ENCODE measurements around the gene RCL1.
A peak's percentile ranks its signal among the peaks of the same experiment; 100 is the strongest.
"Not testable (repeated sequence)": the region's sequence is repeated elsewhere in the genome, so short reads cannot be mapped to it uniquely, and the experiment has no call there.

Gene RCL1

DNA sequence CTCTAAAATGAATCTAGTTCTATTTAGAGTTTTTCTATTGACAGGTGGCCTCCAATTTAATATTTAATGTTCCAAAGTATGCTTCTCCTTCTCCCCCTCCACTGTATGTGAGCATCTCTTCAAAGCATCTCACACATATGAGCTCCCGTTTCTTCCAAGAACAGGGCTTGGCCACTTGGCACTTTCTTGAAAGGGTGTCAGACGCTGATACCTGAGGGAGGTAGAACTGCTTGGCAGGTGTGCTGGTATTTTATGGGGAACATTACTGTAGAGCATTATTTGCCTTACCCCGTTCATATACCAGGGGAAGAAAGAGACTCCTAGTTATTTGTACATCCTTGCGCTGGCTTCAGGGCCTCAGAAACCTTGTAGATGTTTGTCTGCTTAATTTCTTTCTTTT lies 1.9 kb downstream of the RCL1 start:
- H3K9me3 ChIP-seq: no peaks in the 10 kb centered on the region
- DNase-seq: no peak
- peak overlapping the region; percentile 91 to 98 for H3K4me3 ChIP-seq
- TF ChIP-seq, protein P1, sequence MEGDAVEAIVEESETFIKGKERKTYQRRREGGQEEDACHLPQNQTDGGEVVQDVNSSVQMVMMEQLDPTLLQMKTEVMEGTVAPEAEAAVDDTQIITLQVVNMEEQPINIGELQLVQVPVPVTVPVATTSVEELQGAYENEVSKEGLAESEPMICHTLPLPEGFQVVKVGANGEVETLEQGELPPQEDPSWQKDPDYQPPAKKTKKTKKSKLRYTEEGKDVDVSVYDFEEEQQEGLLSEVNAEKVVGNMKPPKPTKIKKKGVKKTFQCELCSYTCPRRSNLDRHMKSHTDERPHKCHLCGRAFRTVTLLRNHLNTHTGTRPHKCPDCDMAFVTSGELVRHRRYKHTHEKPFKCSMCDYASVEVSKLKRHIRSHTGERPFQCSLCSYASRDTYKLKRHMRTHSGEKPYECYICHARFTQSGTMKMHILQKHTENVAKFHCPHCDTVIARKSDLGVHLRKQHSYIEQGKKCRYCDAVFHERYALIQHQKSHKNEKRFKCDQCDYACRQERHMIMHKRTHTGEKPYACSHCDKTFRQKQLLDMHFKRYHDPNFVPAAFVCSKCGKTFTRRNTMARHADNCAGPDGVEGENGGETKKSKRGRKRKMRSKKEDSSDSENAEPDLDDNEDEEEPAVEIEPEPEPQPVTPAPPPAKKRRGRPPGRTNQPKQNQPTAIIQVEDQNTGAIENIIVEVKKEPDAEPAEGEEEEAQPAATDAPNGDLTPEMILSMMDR (IDR thresholded peaks at IDR 0.05): no peak
- H3K27ac ChIP-seq: peak overlapping the region; percentile 98 to 99
- peaks cover 0 to 56% (median 22%) of the 10 kb centered on the region in 4 donors for H3K4me1 ChIP-seq
- intact Hi-C loops (cut with DNase I; ENCODE audit: low total_unique reads): loop anchor here (5.0 kb wide), 1 partner anchor 193 kb away; the partner anchor contains the start of gene JAK2
- no peaks in the 10 kb centered on the region for H3K27me3 ChIP-seq
- H3K36me3 ChIP-seq: no peaks in the 10 kb centered on the region

DNA sequence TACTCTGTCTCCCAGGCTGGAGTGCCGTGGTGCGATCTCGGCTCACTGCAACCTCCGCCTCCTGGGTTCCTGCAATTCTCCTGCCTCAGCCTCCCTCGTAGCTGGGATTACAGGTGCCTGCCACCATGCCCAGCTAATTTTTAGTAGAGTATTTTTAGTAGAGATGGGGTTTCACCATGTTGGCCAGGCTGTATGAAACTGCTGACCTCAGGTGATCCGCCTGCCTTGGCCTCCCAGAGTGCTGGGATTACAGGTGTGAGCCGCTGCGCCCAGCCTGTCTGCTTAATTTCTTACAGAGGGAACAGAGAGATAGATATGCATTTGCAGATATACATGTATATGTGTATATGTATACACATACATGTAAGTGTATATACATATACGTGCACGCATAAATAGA lies 2.4 kb downstream of the RCL1 start:
- H3K36me3 ChIP-seq; DNase-seq; H3K9me3 ChIP-seq; H3K27me3 ChIP-seq; intact Hi-C loops (cut with DNase I; ENCODE audit: low total_unique reads): not testable (repeated sequence)
- H3K4me3 ChIP-seq: peak overlapping the region; percentile 91 to 98
- H3K27ac ChIP-seq: peak overlapping the region; percentile 98 to 99
- peaks cover 0 to 61% (median 22%) of the 10 kb centered on the region in 4 donors for H3K4me1 ChIP-seq

GRCh38 chr9:4796530-4796929 lies 3.8 kb downstream of the RCL1 start:
- Histone ChIP-seq H3K27ac (peak overlapping the region in 1 of 2 donors; percentile 99), H3K36me3 (no peaks in the 10 kb centered on the region), H3K9me3 (no peaks in the 10 kb centered on the region), H3K4me3 (no peak overlapping the region), H3K27me3 (no peaks in the 10 kb centered on the region), H3K4me1 (peaks cover 0 to 71% (median 22%) of the 10 kb centered on the region in 4 donors)
- TF ChIP-seq, protein P1 (IDR thresholded peaks at IDR 0.05): no peak
- no peak for DNase-seq
- intact Hi-C loops (cut with DNase I; ENCODE audit: low total_unique reads): no loop called here

GRCh38 chr9:4796988-4797853 lies 4.5 kb downstream of the RCL1 start:
- intact Hi-C loops (cut with DNase I; ENCODE audit: low total_unique reads): no loop called here
- Histone ChIP-seq H3K27me3 (no peaks in the 10 kb centered on the region), H3K9me3 (no peaks in the 10 kb centered on the region), H3K4me3 (no peak overlapping the region), H3K36me3 (no peaks in the 10 kb centered on the region), H3K4me1 (peaks cover 0 to 66% (median 19%) of the 10 kb centered on the region in 4 donors), H3K27ac (peak overlapping the region; percentile 62 to 84)
- no peak for DNase-seq
- TF ChIP-seq, protein P1 (IDR thresholded peaks at IDR 0.05): peak; percentile 60 to 70

- intact Hi-C loops (cut with DNase I; ENCODE audit: low total_unique reads): no loop called here
- H3K9me3 ChIP-seq: no peaks in the 10 kb centered on the region
- no peak for DNase-seq
- TF ChIP-seq, protein P1 (IDR thresholded peaks at IDR 0.05): no peak
- H3K36me3 ChIP-seq: no peaks in the 10 kb centered on the region
- H3K4me1 ChIP-seq: peaks cover 0 to 72% (median 21%) of the 10 kb centered on the region in 4 donors
- H3K4me3 ChIP-seq: no peak overlapping the region
- H3K27me3 ChIP-seq: no peaks in the 10 kb centered on the region
- H3K27ac ChIP-seq: peak overlapping the region; percentile 62 to 84
Measured at GRCh38 chr9:4797854-4798150, 5.1 kb downstream of the RCL1 start.

DNA sequence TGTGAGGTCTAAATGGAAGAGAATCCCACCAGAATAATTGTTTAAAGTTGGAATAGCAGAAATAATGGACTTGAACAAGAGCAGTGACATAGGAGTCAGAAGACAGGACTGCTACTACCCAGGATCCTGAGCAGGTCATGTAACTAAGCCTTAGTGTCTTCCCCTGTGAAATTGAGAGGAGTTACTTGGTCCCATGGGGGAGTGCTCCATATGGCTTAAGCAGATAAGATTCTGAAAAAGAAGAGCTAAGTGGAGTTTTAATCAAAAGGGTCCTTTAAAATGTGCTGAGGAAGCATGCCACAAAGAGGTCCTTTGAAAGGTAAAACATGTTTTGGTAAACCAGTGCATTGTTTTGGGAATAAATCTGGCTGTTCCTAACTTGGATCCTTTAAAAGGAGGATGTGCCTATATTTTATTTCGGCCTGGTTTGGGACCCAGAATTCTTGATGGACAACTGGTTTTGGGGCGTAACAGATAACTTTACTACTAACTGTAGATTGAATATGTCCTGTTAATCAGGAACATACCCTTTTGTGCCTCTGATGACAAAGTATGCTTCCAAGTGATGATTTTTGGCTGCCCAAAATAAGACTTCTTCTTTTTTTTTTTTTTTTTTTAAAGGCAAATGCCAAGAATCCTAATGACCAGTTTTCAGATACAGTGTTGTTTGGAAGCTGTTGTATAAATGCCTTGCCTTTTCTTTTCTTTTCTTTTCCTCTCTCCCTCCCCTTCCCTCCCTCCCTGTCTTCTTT lies 5.7 kb downstream of the RCL1 start:
- intact Hi-C loops (cut with DNase I; ENCODE audit: low total_unique reads): no loop called here
- peaks cover 0 to 78% (median 24%) of the 10 kb centered on the region in 4 donors for H3K4me1 ChIP-seq

More for the DNA sequence above, 5.7 kb downstream of the RCL1 start:
- peak overlapping the region; percentile 62 to 84 for H3K27ac ChIP-seq
- TF ChIP-seq, protein P1 (IDR thresholded peaks at IDR 0.05): no peak
- H3K4me3 ChIP-seq: no peak overlapping the region
- H3K9me3 ChIP-seq: no peaks in the 10 kb centered on the region
- H3K36me3 ChIP-seq: no peaks in the 10 kb centered on the region
- H3K27me3 ChIP-seq: no peaks in the 10 kb centered on the region
- no peak for DNase-seq
